ENCODE results near the gene UNKL.

UNKL gene

GRCh38 chr16:1414532-1415260 is at the start of gene UNKL:
Gene UNKL, minus strand, starts transcription at chr16:1414704. Its CDS starts 13 bp downstream, at chr16:1414691.
- no peak for DNase-seq (ENCODE audit: low read depth, low spot score)

- no peak for DNase-seq (ENCODE audit: low read depth, low spot score)
Measured at GRCh38 chr16:1461146-1461545, 46.6 kb upstream of the UNKL start.

- DNase-seq (ENCODE audit: low read depth, low spot score) = no peak
Measured at GRCh38 chr16:1460602-1461138, 46.2 kb upstream of the UNKL start.

- DNase-seq (ENCODE audit: low read depth, low spot score) = no peak
Measured at GRCh38 chr16:1459967-1460366, 45.5 kb upstream of the UNKL start.

GRCh38 chr16:1458977-1459341 is 44.5 kb upstream of the UNKL start:
- DNase-seq (ENCODE audit: low read depth, low spot score) = no peak

- DNase-seq (ENCODE audit: low read depth, low spot score) = no peak
Measured at GRCh38 chr16:1458336-1458976, 44.0 kb upstream of the UNKL start.

- DNase-seq (ENCODE audit: low read depth, low spot score) = no peak
Measured at GRCh38 chr16:1457489-1458245, 43.2 kb upstream of the UNKL start.

GRCh38 chr16:1456951-1457350 is 42.4 kb upstream of the UNKL start:
- no peak for DNase-seq (ENCODE audit: low read depth, low spot score)

- no peak for DNase-seq (ENCODE audit: low read depth, low spot score)
Measured at GRCh38 chr16:1455190-1456171, 41.0 kb upstream of the UNKL start.

- DNase-seq (ENCODE audit: low read depth, low spot score) = no peak
Measured at GRCh38 chr16:1454561-1454960, 40.1 kb upstream of the UNKL start.

GRCh38 chr16:1453316-1453715 is 38.8 kb upstream of the UNKL start:
- no peak for DNase-seq (ENCODE audit: low read depth, low spot score)

- no peak for DNase-seq (ENCODE audit: low read depth, low spot score)
Measured at GRCh38 chr16:1452530-1452929, 38.0 kb upstream of the UNKL start.

GRCh38 chr16:1451702-1452392 is 37.3 kb upstream of the UNKL start:
- no peak for DNase-seq (ENCODE audit: low read depth, low spot score)

- no peak for DNase-seq (ENCODE audit: low read depth, low spot score)
Measured at GRCh38 chr16:1450841-1451240, 36.3 kb upstream of the UNKL start.

GRCh38 chr16:1450218-1450617 is 35.7 kb upstream of the UNKL start:
- no peak for DNase-seq (ENCODE audit: low read depth, low spot score)

GRCh38 chr16:1449201-1449788 is 34.8 kb upstream of the UNKL start:
- no peak for DNase-seq (ENCODE audit: low read depth, low spot score)

- DNase-seq (ENCODE audit: low read depth, low spot score) = no peak
Measured at GRCh38 chr16:1448536-1449116, 34.1 kb upstream of the UNKL start.

GRCh38 chr16:1447965-1448364 is 33.5 kb upstream of the UNKL start:
- no peak for DNase-seq (ENCODE audit: low read depth, low spot score)

GRCh38 chr16:1446296-1447080 is 32.0 kb upstream of the UNKL start:
- DNase-seq (ENCODE audit: low read depth, low spot score) = no peak

Measured in brain pericyte (primary cell).